Thymus (tissue), 11 donors: ENCODE measurements around the gene TLK1. TPM values are rescaled to one million over a fixed set of nuclear protein-coding genes. Genes with fewer than 3 reads are reported as not detected.

Experiments
- DNase-seq, 9 donors: peaks; one replicate each; pipeline ENCODE4 v3.0.0-alpha.2; 2013; ENCODE audit warnings: low spot score in 9 of 9, low read depth in 6 of 9, missing footprints in 1 of 9
- H3K27ac ChIP-seq, 2 donors: one replicate each; pipeline ENCODE4 v1.5.1; 2013; ENCODE audit warnings: control low read depth in 1 of 2, low read depth in 1 of 2, low read length in 1 of 2, mild to moderate bottlenecking in 1 of 2, moderate library complexity in 1 of 2
- H3K27me3 ChIP-seq, 2 donors: one replicate each; pipeline ENCODE4 v1.5.1; 2013; ENCODE audit warnings: low read length in 1 of 2; ENCODE audit not compliant: control insufficient read depth in 2 of 2, insufficient read depth in 1 of 2
- H3K36me3 ChIP-seq, 2 donors: one replicate each; pipeline ENCODE4 v1.5.1; 2013; ENCODE audit warnings: low read length in 1 of 2, mild to moderate bottlenecking in 1 of 2, moderate library complexity in 1 of 2; ENCODE audit not compliant: control insufficient read depth in 2 of 2, insufficient read depth in 2 of 2
- H3K4me1 ChIP-seq, 2 donors: one replicate each; pipeline ENCODE4 v1.5.1; 2013; ENCODE audit warnings: low read length in 2 of 2; ENCODE audit not compliant: control insufficient read depth in 2 of 2, insufficient read depth in 2 of 2
- H3K4me3 ChIP-seq, 2 donors: one replicate each; pipeline ENCODE4 v1.5.1; 2013; ENCODE audit warnings: low read length in 2 of 2, control low read depth in 1 of 2, mild to moderate bottlenecking in 1 of 2
- H3K9me3 ChIP-seq, 2 donors: one replicate each; pipeline ENCODE4 v1.5.1; 2013; ENCODE audit warnings: low read length in 1 of 2, mild to moderate bottlenecking in 1 of 2; ENCODE audit not compliant: control insufficient read depth in 2 of 2, insufficient read depth in 1 of 2
- WGBS: extraction: QIAGEN DNeasy Blood & Tissue Kit; methylation state at CpG from one replicate; pipeline ENCODE4 v1.1.7; 2013; 5-methylcytosine and 5-hydroxymethylcytosine counted together
- polyA plus RNA-seq: library from polyadenylated mRNA; stranded (reverse); fragments of 200-250 nt; gene quantifications from one replicate; pipeline ENCODE4 v1.2.3, GENCODE V29; 2013
- total RNA-seq: library from RNA; stranded (reverse); fragments of 120-200 nt; gene quantifications from one replicate; pipeline ENCODE4 v1.2.4, GENCODE V29; 2013
- donor health status: healthy.

The TLK1 gene
- total and polyA plus RNA-seq, 2 donors = 15.5 to 29.3 TPM

- no peak overlapping the region for H3K4me3 ChIP-seq
- H3K27me3 ChIP-seq = no peaks in the 10 kb centered on the region
- 96% methylated on average over 2 of the region's 2 CpGs for WGBS
- no peak for DNase-seq
- no peak overlapping the region for H3K27ac ChIP-seq
- peaks cover 0 to 4% of the 10 kb centered on the region in 2 donors for H3K9me3 ChIP-seq
- no peaks in the 10 kb centered on the region for H3K4me1 ChIP-seq
- no peaks in the 10 kb centered on the region for H3K36me3 ChIP-seq
These were observed 13.4 kb upstream of the TLK1 start for GRCh38 chr2:171174075-171174474.

GRCh38 chr2:171173087-171173486 lies 12.4 kb upstream of the TLK1 start:
- 100% methylated on average over 1 of the region's 1 CpG for WGBS
- no peak overlapping the region for H3K4me3 ChIP-seq
- H3K9me3 ChIP-seq = peaks cover 0 to 4% of the 10 kb centered on the region in 2 donors
- H3K36me3 ChIP-seq = no peaks in the 10 kb centered on the region
- no peak overlapping the region for H3K27ac ChIP-seq
- no peak for DNase-seq
- no peaks in the 10 kb centered on the region for H3K27me3 ChIP-seq
- H3K4me1 ChIP-seq = no peaks in the 10 kb centered on the region

GRCh38 chr2:171171808-171172207 lies 11.1 kb upstream of the TLK1 start:
- 97% methylated on average over 1 of the region's 1 CpG for WGBS
- Histone ChIP-seq H3K36me3 (no peaks in the 10 kb centered on the region), H3K9me3 (peaks cover 0 to 4% of the 10 kb centered on the region in 2 donors), H3K27ac (no peak overlapping the region), H3K4me3 (no peak overlapping the region), H3K4me1 (no peaks in the 10 kb centered on the region), H3K27me3 (no peaks in the 10 kb centered on the region)
- no peak for DNase-seq

GRCh38 chr2:171169839-171170238 lies 9.1 kb upstream of the TLK1 start:
- no peak overlapping the region for H3K27ac ChIP-seq
- H3K27me3 ChIP-seq = no peaks in the 10 kb centered on the region
- DNase-seq = no peak
- H3K9me3 ChIP-seq = peaks cover 0 to 4% of the 10 kb centered on the region in 2 donors
- H3K36me3 ChIP-seq = no peaks in the 10 kb centered on the region
- H3K4me1 ChIP-seq = no peaks in the 10 kb centered on the region
- H3K4me3 ChIP-seq = no peak overlapping the region

GRCh38 chr2:171169333-171169732 lies 8.6 kb upstream of the TLK1 start:
- Histone ChIP-seq H3K4me3 (no peak overlapping the region), H3K4me1 (no peaks in the 10 kb centered on the region), H3K9me3 (peaks cover 0 to 4% of the 10 kb centered on the region in 2 donors), H3K36me3 (no peaks in the 10 kb centered on the region), H3K27me3 (no peaks in the 10 kb centered on the region), H3K27ac (no peak overlapping the region)
- no peak for DNase-seq
- 94% methylated on average over 2 of the region's 2 CpGs for WGBS

GRCh38 chr2:171167352-171167997 lies 6.8 kb upstream of the TLK1 start:
- 97% methylated on average over 1 of the region's 1 CpG for WGBS
- Histone ChIP-seq H3K4me3 (no peak overlapping the region), H3K27ac (no peak overlapping the region), H3K9me3 (peaks cover 0 to 1% of the 10 kb centered on the region in 2 donors), H3K27me3 (no peaks in the 10 kb centered on the region), H3K4me1 (peaks cover 0 to 7% of the 10 kb centered on the region in 2 donors), H3K36me3 (no peaks in the 10 kb centered on the region)
- no peak for DNase-seq

GRCh38 chr2:171166328-171166983 lies 5.8 kb upstream of the TLK1 start:
- WGBS = 97% methylated on average over 6 of the region's 6 CpGs

GRCh38 chr2:171165967-171166327 lies 5.3 kb upstream of the TLK1 start:
- 98% methylated on average over 1 of the region's 1 CpG for WGBS
- Histone ChIP-seq H3K4me3 (no peak overlapping the region), H3K27me3 (no peaks in the 10 kb centered on the region), H3K36me3 (no peaks in the 10 kb centered on the region), H3K27ac (no peak overlapping the region), H3K4me1 (peaks cover 0 to 10% of the 10 kb centered on the region in 2 donors), H3K9me3 (no peaks in the 10 kb centered on the region)
- no peak for DNase-seq

More at GRCh38 chr2:171166328-171166983, 5.8 kb upstream of the TLK1 start:
- DNase-seq = no peak
- Histone ChIP-seq H3K9me3 (no peaks in the 10 kb centered on the region), H3K36me3 (no peaks in the 10 kb centered on the region), H3K27me3 (no peaks in the 10 kb centered on the region), H3K4me3 (no peak overlapping the region), H3K27ac (no peak overlapping the region), H3K4me1 (peaks cover 0 to 10% of the 10 kb centered on the region in 2 donors)

- no peaks in the 10 kb centered on the region for H3K27me3 ChIP-seq
- 43% methylated on average over 4 of the region's 4 CpGs for WGBS
- H3K4me3 ChIP-seq = no peak overlapping the region
- H3K4me1 ChIP-seq = peaks cover 3 to 10% of the 10 kb centered on the region in 2 donors
- peak in 2 of 9 donors; percentile 28 to 60 for DNase-seq
- H3K9me3 ChIP-seq = no peaks in the 10 kb centered on the region
- peak overlapping the region in 1 of 2 donors; percentile 32 for H3K27ac ChIP-seq
- no peaks in the 10 kb centered on the region for H3K36me3 ChIP-seq
These were observed 2.6 kb upstream of the TLK1 start for GRCh38 chr2:171163261-171163660.
